GM12864 (cell line): ENCODE measurements around the gene ARHGAP33.

Experiments used
- DNase-seq: peaks from one replicate; pipeline ENCODE4 v3.0.0-alpha.2; 2011; ENCODE audit warnings: low read depth
- H3K4me3 ChIP-seq: 2 replicates; pipeline ENCODE4 v1.5.1; 2011; ENCODE audit warnings: mild to moderate bottlenecking, low read depth, low read length, control low read depth
- CTCF ChIP-seq: IDR thresholded peaks from 2 replicates; pipeline ENCODE4 v1.5.1; 2011; ENCODE audit warnings: low read depth, mild to moderate bottlenecking, moderate library complexity, low read length, control low read depth, inconsistent platforms; ENCODE audit errors: missing control alignments

The ARHGAP33 gene

GRCh38 chr19:35731353-35731752 is 44.0 kb upstream of the ARHGAP33 start:
- TF ChIP-seq CTCF, result no peak
- DNase-seq, result no peak
- H3K4me3 ChIP-seq, result no peak overlapping the region

DNA sequence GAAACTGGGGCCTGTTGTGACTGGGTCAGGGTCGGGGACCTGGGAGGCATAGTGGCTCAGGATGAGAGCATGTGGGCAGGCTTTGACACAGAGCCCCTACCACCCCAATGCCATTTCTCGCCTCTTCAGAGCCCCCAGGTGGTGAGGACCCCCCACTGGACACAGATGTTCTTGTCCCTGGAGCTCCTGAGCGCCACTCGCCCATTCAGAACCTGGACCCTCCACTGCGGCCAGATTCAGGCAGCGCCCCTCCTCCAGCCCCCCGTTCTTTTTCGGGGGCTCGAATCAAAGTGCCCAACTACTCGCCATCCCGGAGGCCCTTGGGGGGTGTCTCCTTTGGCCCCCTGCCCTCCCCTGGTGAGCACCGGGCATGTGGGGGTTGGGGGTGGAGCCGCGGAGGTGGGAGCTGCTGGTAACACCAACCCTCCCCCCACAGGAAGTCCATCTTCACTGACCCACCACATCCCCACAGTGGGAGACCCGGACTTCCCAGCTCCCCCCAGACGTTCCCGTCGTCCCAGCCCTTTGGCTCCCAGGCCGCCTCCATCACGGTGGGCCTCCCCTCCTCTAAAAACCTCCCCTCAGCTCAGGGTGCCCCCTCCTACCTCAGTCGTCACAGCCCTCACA is 43.5 kb upstream of the ARHGAP33 start:
- no peak for TF ChIP-seq CTCF
- no peak overlapping the region for H3K4me3 ChIP-seq
- DNase-seq, result no peak

GRCh38 chr19:35732540-35733179 is 42.7 kb upstream of the ARHGAP33 start:
- no peak for DNase-seq
- no peak overlapping the region for H3K4me3 ChIP-seq
- TF ChIP-seq CTCF, result no peak

GRCh38 chr19:35733180-35734125 is 41.9 kb upstream of the ARHGAP33 start:
- TF ChIP-seq CTCF, result no peak
- H3K4me3 ChIP-seq, result no peak overlapping the region
- DNase-seq, result no peak

DNA sequence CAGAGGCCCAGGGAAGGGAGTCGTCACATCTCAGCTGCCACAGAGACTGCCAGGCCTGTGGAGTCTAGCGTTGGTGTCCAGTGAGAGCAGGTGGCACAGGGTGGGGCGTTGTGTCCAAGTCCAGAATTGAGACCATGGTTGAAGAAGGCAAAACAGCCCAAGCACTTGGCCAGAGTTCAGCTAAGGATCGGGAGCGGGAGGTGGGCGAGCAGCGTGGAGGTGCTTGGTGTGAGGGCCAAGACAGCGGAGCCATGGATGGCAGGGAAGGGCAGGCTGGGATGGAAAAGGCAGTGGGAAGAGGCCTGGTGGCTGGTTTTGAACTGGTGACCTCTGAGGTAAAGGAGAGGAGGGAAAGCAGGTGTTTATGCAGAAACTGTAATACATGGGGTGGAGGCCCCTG is 41.1 kb upstream of the ARHGAP33 start:
- no peak for TF ChIP-seq CTCF
- H3K4me3 ChIP-seq, result no peak overlapping the region
- no peak for DNase-seq

DNA sequence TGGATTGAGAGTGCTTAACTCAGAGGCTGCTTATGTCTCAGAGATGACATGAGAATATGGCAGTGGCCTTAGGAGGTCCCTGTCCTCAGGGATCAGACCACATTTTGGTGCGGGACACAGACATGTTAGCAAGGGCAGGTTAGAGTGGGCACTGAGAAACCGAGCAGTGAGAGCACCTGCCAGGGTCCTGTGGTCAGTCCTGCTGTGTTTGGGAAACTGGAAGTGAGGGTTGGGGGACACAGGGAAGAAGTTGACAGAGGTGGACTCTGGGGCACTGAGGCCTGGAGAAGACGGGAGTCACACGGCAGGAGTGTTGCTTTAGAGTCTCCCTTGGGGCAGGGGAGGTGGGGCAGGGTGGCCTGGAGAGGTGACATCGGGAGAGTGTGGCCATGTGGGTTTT is 40.5 kb upstream of the ARHGAP33 start:
- DNase-seq, result no peak
- no peak for TF ChIP-seq CTCF
- no peak overlapping the region for H3K4me3 ChIP-seq
